ENCODE data around the gene TBC1D21.
A peak's percentile ranks its signal among the peaks of the same experiment; 100 is the strongest.

Gene TBC1D21

DNA sequence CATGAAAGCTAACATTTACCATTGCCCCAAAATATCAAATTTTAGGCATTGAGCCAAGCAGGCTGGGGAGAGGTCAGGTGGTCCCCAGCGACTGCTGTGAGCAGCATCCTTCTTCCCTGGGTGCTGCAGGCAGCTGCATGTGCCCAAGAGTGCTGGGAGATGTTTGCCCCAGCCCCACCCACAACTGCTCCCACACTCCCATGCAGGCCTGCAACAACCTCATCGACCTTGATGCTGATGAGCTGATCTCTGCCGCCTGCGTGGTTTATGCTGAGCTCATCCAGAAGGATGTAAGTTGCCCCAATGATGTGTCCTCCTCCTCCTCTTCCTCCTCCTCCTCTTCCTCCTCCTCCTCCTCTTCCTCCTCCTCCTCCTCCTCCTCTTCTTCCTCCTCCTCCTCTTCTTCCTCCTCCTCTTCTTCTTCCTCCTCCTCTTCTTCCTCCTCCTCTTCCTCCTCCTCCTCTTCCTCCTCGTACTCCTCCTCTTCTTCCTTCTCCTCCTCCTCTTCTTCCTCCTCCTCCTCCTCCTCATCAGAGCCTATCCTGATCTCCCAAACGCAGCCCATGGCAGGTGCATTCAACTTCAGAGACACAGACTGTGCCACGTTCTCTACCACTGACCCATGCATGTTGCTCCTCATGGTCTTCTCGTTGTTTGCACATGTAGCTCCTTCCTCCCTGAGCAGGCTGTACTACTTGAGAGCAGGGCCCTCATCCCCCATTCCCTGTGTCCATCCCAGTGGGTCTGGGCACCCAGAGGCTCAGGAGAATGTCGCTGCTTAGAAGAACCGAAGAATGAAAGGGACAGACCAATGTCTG is 15.1 kb downstream of the TBC1D21 start:
- DNase-seq (ENCODE audit: low read depth in 2 of 2) = no peak

GRCh38 chr15:73889053-73889761 is 15.8 kb downstream of the TBC1D21 start:
- no peak for DNase-seq (ENCODE audit: low read depth in 2 of 2)

- no peak for DNase-seq (ENCODE audit: low read depth in 2 of 2)
Measured at GRCh38 chr15:73889762-73890124, 16.4 kb downstream of the TBC1D21 start.

- no peak for DNase-seq (ENCODE audit: low read depth in 2 of 2)
Measured at GRCh38 chr15:73891328-73892315, 18.3 kb downstream of the TBC1D21 start.

- no peak for DNase-seq (ENCODE audit: low read depth in 2 of 2)
Measured at GRCh38 chr15:73892446-73893226, 19.3 kb downstream of the TBC1D21 start.

DNA sequence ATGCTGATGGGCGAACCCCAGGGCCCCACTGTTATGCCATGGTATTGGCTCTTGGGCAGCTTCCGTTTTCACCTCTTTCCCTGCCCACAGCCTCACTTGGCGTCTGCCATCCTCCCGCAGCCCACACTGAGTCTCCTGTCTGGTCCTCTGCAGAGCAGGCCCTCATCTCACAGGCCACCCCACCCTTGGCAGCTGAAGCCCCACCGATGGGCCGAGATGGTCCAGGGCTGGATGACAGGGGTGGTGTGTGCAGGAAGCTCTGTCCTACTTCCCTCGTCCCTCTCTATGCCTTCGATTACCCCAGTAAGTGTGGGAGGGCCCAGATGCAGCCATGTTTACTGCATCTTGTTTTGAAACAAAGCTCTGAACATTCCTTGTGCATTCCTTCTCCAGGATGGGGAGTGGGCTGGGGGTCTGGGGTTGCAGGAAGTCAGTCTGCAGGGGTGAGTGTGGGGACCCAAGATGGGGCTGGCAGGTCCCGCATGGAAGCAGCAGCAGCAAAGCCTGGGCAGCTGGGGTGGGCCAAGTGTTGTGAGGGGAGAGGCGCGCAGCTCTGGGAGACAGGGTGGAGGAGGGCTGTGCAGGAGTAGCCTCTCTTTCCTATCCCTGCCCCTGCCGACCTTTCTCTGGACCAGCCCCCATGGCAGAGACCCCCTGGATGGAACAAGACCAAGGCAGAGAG is 20.9 kb downstream of the TBC1D21 start:
- DNase-seq (ENCODE audit: low read depth in 2 of 2) = no peak

DNA sequence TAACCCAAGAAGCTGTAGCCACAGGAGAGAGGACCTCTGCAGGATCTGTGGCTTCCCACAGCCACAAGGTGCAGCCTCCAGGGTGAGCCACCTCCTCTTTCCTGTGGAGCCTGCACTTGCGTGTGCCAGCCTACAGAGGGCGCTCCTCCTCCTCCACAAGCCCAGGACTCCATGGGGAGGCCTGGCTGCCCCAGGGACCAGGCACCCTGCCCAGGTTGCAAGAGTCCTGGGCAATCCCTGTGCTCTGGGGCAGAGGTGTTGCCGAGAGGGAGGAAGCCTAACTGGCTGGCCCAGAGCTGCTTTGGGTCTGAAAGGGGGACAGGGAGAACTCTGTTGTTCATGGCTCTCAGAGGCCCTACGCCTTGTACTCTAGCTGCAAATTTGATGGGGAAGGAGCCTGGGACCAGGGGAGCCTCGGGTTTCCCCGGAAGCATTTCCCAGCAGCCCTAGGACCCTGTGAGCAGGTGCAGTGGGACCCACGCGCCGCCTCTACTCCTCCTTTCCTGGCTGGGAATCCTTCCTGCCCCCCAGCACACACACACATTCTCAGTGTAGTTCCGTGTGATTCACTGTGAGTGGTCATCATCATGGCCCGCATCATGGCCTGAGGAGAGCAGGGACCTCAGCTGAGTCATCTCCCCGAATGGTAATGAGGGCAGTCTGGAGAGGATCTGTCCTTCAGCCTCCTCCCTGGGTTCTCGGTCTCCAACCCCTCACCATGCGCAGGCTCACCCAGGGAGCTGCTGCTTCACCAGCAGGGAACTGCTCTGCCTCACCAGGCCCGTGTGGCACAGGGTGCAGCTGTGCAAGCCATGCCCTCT is 24.3 kb downstream of the TBC1D21 start:
- peak; percentile 7 to 11 for DNase-seq (ENCODE audit: low read depth in 2 of 2)

GRCh38 chr15:73899197-73900094 is 26.1 kb downstream of the TBC1D21 start:
- DNase-seq (ENCODE audit: low read depth in 2 of 2) = no peak

- no peak for DNase-seq (ENCODE audit: low read depth in 2 of 2)
Measured at GRCh38 chr15:73900095-73900712, 26.8 kb downstream of the TBC1D21 start.

- DNase-seq (ENCODE audit: low read depth in 2 of 2) = no peak
Measured at GRCh38 chr15:73901126-73901810, 27.9 kb downstream of the TBC1D21 start.

DNA sequence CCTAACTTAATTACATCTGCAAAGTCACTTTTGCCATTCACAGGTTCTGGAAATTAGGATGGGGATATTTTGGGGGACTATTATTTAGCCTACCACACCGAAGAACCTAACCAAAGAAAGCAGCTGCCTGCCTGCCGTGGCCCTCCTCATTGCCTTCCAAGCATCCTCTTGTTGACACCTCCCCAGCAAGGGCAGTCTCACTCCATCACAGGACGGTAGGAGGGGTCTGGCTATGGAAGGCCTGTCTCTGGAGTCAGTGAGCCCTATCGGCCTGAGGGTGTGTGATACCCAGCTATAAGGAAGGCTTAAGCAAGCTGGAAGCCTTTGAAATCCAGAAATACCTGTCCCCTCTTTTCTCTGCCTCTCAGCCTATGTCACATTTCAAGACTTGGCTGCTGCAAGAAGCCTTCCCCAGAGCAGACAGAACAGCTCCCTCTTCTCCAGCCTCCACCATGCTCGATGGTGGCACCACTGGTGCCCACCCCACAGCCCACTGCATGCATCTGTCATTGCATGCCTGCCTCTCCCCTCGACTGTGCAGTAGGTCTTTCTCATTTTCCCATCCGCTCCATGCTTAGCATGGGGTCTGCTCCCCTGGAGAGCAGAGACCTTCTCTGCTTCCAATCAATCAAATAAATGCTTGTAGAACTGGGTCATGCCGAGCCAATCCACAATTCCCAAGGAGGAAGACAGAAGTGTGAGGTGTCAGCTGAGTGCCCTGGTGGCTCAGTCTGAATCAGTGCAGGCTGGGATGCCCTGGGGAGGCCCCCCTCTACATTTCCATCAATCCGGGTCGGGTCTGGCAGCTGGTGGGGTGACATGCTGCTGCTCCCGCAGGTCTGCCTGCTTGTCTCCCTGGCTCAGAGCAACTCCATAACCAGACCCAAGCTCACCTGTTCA is 29.0 kb downstream of the TBC1D21 start:
- DNase-seq (ENCODE audit: low read depth in 2 of 2) = no peak

GRCh38 chr15:73904026-73904815 is 30.9 kb downstream of the TBC1D21 start:
- DNase-seq (ENCODE audit: low read depth in 2 of 2) = no peak

- DNase-seq (ENCODE audit: low read depth in 2 of 2) = no peak
Measured at GRCh38 chr15:73905225-73905827, 32.0 kb downstream of the TBC1D21 start.

GRCh38 chr15:73906346-73907034 is 33.1 kb downstream of the TBC1D21 start:
- no peak for DNase-seq (ENCODE audit: low read depth in 2 of 2)

GRCh38 chr15:73907035-73907408 is 33.7 kb downstream of the TBC1D21 start:
- DNase-seq (ENCODE audit: low read depth in 2 of 2) = no peak
